Hepatocyte (in vitro differentiated cells): ENCODE measurements around the gene ACOT4.
"Not testable (repeated sequence)": the region's sequence is repeated elsewhere in the genome, so short reads cannot be mapped to it uniquely, and the experiment has no call there.

Experiments
- EZH2 ChIP-seq: fragments of 200-600 bp; sonication (generic); IDR thresholded peaks from 2 replicates; pipeline ENCODE4 v1.6.1; 2016; ENCODE audit warnings: antibody characterized with exemption, mild to moderate bottlenecking, borderline replicate concordance
- EZH2phosphoT487 ChIP-seq: fragments of 200-600 bp; sonication (generic); IDR thresholded peaks from one replicate; pipeline ENCODE4 v1.6.1; 2018; ENCODE audit warnings: antibody characterized with exemption, mild to moderate bottlenecking, low read depth, moderate library complexity; ENCODE audit not compliant: unreplicated experiment, severe bottlenecking
- TF ChIP-seq, protein P1 (sequence below): fragments of 200-600 bp; sonication (generic); IDR thresholded peaks from 2 replicates; pipeline ENCODE4 v1.5.1; 2016; ENCODE audit warnings: antibody characterized with exemption, mild to moderate bottlenecking; ENCODE audit not compliant: poor library complexity

DNA sequence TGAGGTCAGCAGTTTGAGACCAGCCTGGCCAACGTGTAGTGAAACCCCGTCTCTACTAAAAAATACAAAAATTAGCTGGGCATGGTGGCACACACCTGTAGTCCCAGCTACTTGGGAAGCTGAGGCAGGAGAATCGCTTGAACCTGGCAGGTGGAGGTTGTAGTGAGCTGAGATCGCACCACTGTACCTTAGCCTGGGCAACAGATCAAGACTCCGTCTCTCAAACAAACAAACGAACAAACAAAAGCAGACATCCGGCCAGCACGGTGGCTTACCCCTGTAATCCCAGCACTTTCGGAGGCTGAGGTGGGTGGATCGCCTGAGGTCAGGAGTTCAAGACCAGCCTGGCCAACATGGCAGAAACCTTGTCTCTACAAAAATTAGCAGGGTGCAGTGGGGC is 44.7 kb downstream of the ACOT4 start:
- not testable (repeated sequence) for TF ChIP-seq EZH2phosphoT487, EZH2
- TF ChIP-seq, protein P1, sequence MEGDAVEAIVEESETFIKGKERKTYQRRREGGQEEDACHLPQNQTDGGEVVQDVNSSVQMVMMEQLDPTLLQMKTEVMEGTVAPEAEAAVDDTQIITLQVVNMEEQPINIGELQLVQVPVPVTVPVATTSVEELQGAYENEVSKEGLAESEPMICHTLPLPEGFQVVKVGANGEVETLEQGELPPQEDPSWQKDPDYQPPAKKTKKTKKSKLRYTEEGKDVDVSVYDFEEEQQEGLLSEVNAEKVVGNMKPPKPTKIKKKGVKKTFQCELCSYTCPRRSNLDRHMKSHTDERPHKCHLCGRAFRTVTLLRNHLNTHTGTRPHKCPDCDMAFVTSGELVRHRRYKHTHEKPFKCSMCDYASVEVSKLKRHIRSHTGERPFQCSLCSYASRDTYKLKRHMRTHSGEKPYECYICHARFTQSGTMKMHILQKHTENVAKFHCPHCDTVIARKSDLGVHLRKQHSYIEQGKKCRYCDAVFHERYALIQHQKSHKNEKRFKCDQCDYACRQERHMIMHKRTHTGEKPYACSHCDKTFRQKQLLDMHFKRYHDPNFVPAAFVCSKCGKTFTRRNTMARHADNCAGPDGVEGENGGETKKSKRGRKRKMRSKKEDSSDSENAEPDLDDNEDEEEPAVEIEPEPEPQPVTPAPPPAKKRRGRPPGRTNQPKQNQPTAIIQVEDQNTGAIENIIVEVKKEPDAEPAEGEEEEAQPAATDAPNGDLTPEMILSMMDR = not testable (repeated sequence)
